GM19468 (cell line): Measurements from ENCODE around the gene IFIT1.
"Not testable (repeated sequence)": the region's sequence is repeated elsewhere in the genome, so short reads cannot be mapped to it uniquely, and the experiment has no call there.

Experiments
- ATAC-seq: cut with Tn5 transposase; IDR thresholded peaks from one replicate; pipeline ENCODE4 v1.9.1; 2021; ENCODE audit warnings: mild to moderate bottlenecking, moderate library complexity, moderate number of reproducible peaks; ENCODE audit not compliant: unreplicated experiment; ENCODE audit errors: extremely low read depth

Gene IFIT1

DNA sequence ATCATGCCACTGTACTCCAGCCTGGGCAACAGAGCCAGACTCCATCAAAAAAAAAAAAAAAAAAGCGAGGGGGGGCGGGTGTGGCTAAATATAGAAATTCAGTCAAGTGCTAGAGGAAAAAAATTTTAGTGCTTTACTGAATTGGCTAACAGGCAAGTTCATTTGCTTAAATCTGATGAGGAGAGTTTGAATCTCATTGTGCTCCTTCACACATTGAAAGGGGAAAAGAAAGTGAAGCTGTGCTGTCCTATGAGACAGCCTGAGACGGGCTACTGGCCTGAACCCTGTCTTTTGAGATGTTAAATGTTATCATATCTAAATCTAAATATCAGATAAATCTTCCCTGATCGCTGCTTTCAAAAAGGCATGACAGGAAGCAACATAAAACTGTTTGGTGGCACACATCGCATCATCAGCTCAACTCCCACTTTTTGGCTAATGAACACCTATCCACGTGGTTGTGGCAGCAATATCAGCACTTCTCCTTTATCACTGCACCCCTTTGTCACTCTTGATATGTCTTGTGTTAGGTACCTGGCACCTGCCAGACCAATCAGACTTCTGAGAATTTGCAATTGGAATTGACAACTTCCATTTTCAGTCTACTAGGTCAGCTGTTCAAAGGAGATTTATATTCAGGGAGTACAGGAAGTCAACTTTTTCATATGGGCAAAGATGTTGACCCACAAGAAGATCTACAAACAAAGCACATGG is 28.5 kb upstream of the IFIT1 start:
- peak; percentile 41 for ATAC-seq

DNA sequence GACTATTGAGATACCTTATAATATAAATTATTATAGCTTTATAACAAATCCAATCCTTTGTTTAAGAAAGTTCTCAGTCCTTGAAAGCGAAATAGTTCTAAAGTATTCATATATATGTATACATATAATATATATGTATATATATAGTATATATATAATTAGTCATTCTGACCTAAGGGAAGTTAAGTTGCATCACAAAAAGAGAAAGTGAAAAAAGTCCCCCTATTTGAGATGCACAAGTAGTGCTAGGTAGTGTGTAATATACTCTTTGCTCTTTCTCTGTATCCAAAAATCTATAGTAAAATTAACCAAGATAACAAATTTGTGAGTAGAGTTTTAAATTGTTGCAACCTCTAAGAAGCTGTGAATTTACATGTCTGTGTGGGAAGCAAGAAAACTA is 27.9 kb upstream of the IFIT1 start:
- ATAC-seq = no peak

DNA sequence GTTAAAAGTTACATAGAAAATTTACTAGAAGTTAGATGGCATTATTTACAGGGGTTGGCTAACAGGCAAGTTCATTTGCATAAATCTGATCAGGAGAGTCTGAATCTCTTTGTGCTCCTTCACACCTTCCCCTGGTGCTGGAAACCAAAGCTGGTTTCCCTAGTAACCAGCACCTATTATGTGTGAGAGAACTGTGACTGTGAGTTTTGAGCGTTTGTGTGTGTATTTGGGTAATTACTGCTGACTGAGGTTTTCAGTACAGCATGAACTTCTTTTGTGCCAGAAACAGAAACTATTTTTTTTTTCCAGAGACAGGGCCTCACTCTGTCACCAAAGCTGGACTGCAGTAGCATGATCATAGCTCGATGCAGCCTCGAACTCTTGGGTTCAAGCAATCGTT is 24.9 kb upstream of the IFIT1 start:
- peak; percentile 18 for ATAC-seq

- ATAC-seq = no peak
Measured at GRCh38 chr10:89368129-89368528, 24.3 kb upstream of the IFIT1 start.

DNA sequence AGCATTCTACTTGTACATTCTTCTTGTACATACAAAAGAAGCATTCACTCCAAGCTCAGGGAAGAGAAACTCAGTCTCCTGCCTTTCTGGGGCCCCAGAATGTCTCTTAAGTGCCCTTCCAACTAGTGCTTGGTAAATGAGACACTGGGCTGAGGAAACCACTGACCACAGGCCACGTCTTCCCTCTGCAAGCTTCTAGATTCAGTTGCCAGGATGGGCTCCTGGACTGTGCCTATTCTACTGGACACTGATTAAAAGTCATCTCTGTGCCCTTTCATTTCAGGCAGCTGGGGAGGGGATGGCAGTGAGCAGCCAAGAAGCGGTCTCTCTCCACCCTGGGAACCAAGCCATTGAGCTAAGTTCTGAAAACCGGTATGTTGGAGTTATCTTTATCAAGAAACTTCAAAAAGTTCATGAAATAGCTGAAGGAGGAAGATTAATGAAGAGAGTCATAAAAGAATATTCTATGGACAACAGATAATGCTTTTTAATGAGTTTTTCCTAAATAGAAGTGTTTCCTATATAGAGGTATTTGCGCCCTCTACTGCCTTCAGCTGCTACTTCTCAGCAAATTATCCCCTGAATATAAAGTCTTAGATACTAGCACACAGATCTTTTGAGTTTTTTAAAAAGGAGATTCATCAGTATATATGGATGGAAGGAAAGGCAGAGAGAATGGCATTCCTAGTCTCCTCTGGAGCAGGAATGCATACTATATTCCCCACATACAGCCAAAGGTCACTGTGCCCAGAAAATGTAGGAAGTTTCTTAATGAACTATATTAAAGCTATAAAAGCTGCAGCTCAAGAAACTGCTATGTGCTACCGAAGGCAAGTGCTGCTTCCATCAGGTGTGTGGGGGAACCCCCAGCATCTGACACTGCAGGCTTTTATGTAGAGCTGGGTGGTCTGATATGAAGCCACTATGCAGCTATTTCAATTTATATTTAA is 23.0 kb upstream of the IFIT1 start:
- ATAC-seq = no peak

DNA sequence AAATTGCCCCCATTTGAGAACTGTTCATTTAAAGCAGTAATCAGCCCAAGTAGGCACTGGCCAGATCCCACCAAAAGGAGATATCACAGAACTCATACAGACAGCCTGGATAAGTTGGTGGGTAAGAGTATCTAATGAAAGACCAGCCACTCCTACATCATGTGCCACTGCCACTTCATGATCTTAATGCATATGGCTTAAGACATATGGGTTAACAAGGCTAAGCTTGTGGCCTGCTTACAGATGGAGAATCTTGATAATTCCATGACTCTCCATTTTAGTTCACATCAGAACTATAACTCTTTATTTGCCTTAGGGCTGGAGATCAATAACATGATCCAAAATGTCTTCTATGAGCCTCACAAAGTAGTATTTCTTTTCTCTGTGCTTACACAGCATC is 21.3 kb upstream of the IFIT1 start:
- ATAC-seq = no peak

- ATAC-seq = no peak
Measured at GRCh38 chr10:89371987-89372386, 20.4 kb upstream of the IFIT1 start.

GRCh38 chr10:89373916-89374711 is 18.3 kb upstream of the IFIT1 start:
- ATAC-seq = no peak

GRCh38 chr10:89374713-89375141 is 17.7 kb upstream of the IFIT1 start:
- no peak for ATAC-seq

- no peak for ATAC-seq
Measured at GRCh38 chr10:89377705-89378637, 14.5 kb upstream of the IFIT1 start, which contains the start of gene IFIT1B. Gene IFIT1B, plus strand, starts transcription at chr10:89378056. Its CDS starts 80 bp downstream, at chr10:89378136.

- ATAC-seq = no peak
Measured at GRCh38 chr10:89379103-89379502, 13.3 kb upstream of the IFIT1 start.

- ATAC-seq = no peak
Measured at GRCh38 chr10:89382757-89383156, 9.7 kb upstream of the IFIT1 start.

DNA sequence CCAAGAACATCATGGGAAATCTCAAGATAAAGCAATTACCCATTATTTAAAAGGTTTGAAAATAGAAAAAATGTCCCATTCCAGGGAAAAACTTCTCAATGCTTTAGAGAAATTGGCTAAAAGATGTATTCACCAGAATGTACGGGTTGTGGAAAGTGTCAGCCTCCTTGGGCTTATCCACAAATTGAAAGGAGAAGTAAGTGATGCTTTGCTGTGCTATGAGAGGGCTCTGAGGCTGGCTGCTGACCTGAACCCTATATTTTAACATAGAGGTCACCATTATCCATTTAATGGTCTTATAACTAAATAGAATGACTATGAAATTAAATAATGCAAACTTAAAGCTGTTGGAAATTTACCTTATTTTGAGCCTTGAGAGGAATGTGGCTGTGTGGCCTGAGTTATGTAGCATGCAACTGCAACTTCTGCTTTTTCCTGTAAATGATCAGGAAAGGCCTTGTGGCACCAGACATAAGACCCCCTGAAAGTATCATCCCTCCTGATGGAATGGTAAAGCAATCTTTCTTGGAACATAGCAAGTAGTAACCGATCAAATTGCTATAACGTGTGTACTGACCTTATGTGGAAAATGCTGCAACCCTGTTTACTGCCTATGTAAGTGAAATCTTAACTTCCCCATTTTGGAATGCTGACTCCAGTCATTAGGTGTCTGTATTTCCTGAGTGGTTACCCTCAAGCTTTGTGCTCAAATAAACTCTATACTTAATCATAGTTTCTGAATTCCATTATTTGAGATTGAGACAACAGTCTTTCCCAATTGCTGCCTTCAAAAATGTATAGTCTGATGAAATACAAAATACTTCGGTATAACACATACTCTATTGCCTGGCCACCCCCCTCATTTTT is 7.7 kb upstream of the IFIT1 start:
- ATAC-seq = no peak

DNA sequence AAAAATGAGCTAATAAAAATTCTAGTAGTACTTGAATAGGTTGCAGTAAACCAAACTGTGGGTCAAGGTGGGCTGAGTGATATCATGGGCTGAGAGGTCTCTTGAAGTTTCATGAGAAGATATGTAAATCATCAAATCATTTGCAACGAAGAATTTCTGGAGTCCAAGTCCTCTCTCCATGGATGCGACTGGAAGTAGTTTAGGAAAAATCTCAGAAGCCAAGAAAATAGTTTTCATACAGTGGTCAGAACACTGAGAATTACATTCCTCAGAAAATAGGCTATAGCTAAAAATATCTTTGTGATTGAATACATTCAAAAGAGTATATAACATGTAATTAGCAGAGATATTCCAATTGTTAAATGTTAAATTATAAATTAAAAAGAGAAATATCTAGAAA is 3.6 kb upstream of the IFIT1 start:
- ATAC-seq = no peak

GRCh38 chr10:89389254-89389653 is 3.2 kb upstream of the IFIT1 start:
- no peak for ATAC-seq

GRCh38 chr10:89390476-89391225 is 1.8 kb upstream of the IFIT1 start:
- ATAC-seq = no peak

GRCh38 chr10:89391226-89391576 is 1.2 kb upstream of the IFIT1 start:
- ATAC-seq = not testable (repeated sequence)

DNA sequence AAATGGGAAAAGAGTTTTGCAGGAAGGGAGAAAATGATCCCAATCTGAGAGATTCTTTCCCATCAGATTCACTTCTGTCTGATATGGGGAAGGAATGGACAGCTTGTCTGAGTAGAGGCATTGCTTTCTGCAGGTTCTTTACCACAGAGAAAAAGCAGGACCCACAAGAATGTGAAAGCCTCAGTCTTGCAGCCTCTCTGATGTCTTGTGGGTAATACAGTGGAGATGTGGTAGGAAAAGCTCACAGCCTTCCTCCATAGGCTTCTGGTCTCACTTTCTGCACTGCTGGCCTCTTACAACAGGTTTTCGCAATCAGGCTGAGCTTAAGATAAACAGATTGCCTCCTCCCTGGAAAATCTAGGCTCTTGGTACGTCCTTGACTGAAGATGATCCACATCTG is 551 bp downstream of the IFIT1 start:
- no peak for ATAC-seq
